Naive thymus-derived CD4-positive, alpha-beta T cell (primary cell): ENCODE results near the gene PTX4. TPM values are rescaled to one million over a fixed set of nuclear protein-coding genes. Genes with fewer than 3 reads are reported as not detected.
"Not testable (repeated sequence)": the region's sequence is repeated elsewhere in the genome, so short reads cannot be mapped to it uniquely, and the experiment has no call there.

Experiments used
- ATAC-seq: fragments of 150-1000 bp; cut with Tn5 transposase; 2 replicates; pipeline ENCODE4 v1.10.0; 2021; ENCODE audit warnings: mild to moderate bottlenecking, moderate library complexity
- CTCF ChIA-PET: fragments of 350-600 bp; sonication (Branson Sonifier 250); formaldehyde crosslinking; loops from one replicate; lab custom pipeline; 2021; ENCODE audit warnings: antibody characterized with exemption; lab: Charles Lee
- POLR2A ChIA-PET: fragments of 350-600 bp; sonication (Branson Sonifier 250); formaldehyde crosslinking; loops from one replicate; lab custom pipeline; 2021; ENCODE audit warnings: antibody characterized with exemption, inconsistent platforms; lab: Charles Lee
- DNase-seq, 9 donors: peaks; one replicate each; pipeline versions ENCODE4 v3.0.0 to v3.0.0-alpha.2; 2020 to 2022; ENCODE audit warnings: mixed read lengths in 1 of 9
- H3K27ac ChIP-seq: one replicate; pipeline ENCODE4 v1.7.0; 2013; ENCODE audit warnings: mild to moderate bottlenecking, low read depth, low read length, moderate library complexity
- H3K27me3 ChIP-seq, 2 donors: one replicate each; pipeline ENCODE4 v1.7.0; 2013; ENCODE audit warnings: low read length in 2 of 2, mild to moderate bottlenecking in 2 of 2, moderate library complexity in 2 of 2; ENCODE audit not compliant: control insufficient read depth in 2 of 2, insufficient read depth in 2 of 2
- H3K36me3 ChIP-seq, 3 experiments: 1 replicate in 2 of 3; 2 replicates in 1 of 3; pipeline ENCODE4 v1.7.0; 2013; ENCODE audit warnings: low read length in 3 of 3, mild to moderate bottlenecking in 3 of 3, moderate library complexity in 1 of 3; ENCODE audit not compliant: insufficient read depth in 3 of 3, control insufficient read depth in 2 of 3
- H3K4me1 ChIP-seq, 2 donors: one replicate each; pipeline ENCODE4 v1.7.0; 2013; ENCODE audit warnings: low read length in 2 of 2, mild to moderate bottlenecking in 2 of 2, moderate library complexity in 1 of 2; ENCODE audit not compliant: control insufficient read depth in 2 of 2, insufficient read depth in 2 of 2
- H3K4me3 ChIP-seq: 2 replicates; pipeline ENCODE4 v1.7.0; 2013; ENCODE audit warnings: mild to moderate bottlenecking, low read length
- H3K9me3 ChIP-seq, 3 experiments: 1 replicate in 2 of 3; 2 replicates in 1 of 3; pipeline ENCODE4 v1.7.0; 2013; ENCODE audit warnings: low read length in 3 of 3; ENCODE audit not compliant: control insufficient read depth in 2 of 3
- H3K27ac Mint-ChIP-seq, 9 donors: one replicate each; pipeline ENCODE4 v1.8.0; 2020 to 2022; ENCODE audit warnings: mixed read lengths in 9 of 9, mild to moderate bottlenecking in 8 of 9, moderate library complexity in 5 of 9, inconsistent platforms in 2 of 9
- H3K27me3 Mint-ChIP-seq, 5 donors: one replicate each; pipeline ENCODE4 v1.8.0; 2021 to 2022; ENCODE audit warnings: mixed read lengths in 5 of 5, mild to moderate bottlenecking in 1 of 5
- H3K36me3 Mint-ChIP-seq, 5 donors: one replicate each; pipeline ENCODE4 v1.8.0; 2020 to 2022; ENCODE audit warnings: mixed read lengths in 5 of 5, mild to moderate bottlenecking in 3 of 5, inconsistent platforms in 1 of 5
- H3K4me1 Mint-ChIP-seq, 7 donors: one replicate each; pipeline ENCODE4 v1.8.0; 2020 to 2022; ENCODE audit warnings: mixed read lengths in 7 of 7, mild to moderate bottlenecking in 3 of 7, inconsistent platforms in 1 of 7
- H3K4me3 Mint-ChIP-seq, 10 donors: one replicate each; pipeline ENCODE4 v1.8.0; 2020 to 2022; ENCODE audit warnings: mild to moderate bottlenecking in 10 of 10, mixed read lengths in 10 of 10, moderate library complexity in 6 of 10, inconsistent platforms in 2 of 10
- H3K9me3 Mint-ChIP-seq, 11 donors: one replicate each; pipeline ENCODE4 v1.8.0; 2020 to 2022; ENCODE audit warnings: mixed read lengths in 11 of 11, mild to moderate bottlenecking in 4 of 11, inconsistent platforms in 1 of 11, moderate library complexity in 1 of 11
- intact Hi-C, 2 donors: fragments of 100-400 bp; cut with micrococcal nuclease; formaldehyde crosslinking; loops; one replicate each; pipeline ENCODE4 v1.15.1; 2023
- polyA plus RNA-seq, 2 donors: library from polyadenylated mRNA; unstranded; fragments of 300-500 nt; fragmentation: Illumina TruSeq; gene quantifications; one replicate each; pipeline ENCODE4 v1.2.3, GENCODE V29; 2021
- total RNA-seq, 6 experiments: library from RNA in 5 of 6; stranded (reverse) in 5 of 6; gene quantifications; 1 replicate in 5 of 6; 2 replicates in 1 of 6; pipeline ENCODE4 v1.2.3 and lab custom pipeline; 2021 to 2026

PTX4 gene
- total and polyA plus RNA-seq, 7 experiments from 2014 or later, result 0.24 to 0.64 TPM; not detected in 5

- H3K4me1 Mint-ChIP-seq, result peaks cover 20 to 60% (median 46%) of the 10 kb centered on the region in 7 donors
- POLR2A ChIA-PET, result no interaction called here
- ATAC-seq, result no peak
- Histone ChIP-seq H3K4me3 (no peak overlapping the region), H3K36me3 (no peaks in the 10 kb centered on the region), H3K4me1 (peaks cover 13 to 20% of the 10 kb centered on the region in 2 donors), H3K27me3 (no peaks in the 10 kb centered on the region), H3K27ac (no peak overlapping the region), H3K9me3 (no peaks in the 10 kb centered on the region)
- DNase-seq, result no peak
- intact Hi-C loops, result loop anchor here in 1 of 2 donors (10.0 kb wide), 1 partner anchor 62 kb away; the partner anchor contains the start of gene TMEM204
- no peaks in the 10 kb centered on the region for H3K27me3 Mint-ChIP-seq
- H3K9me3 Mint-ChIP-seq, result no peaks in the 10 kb centered on the region
- H3K4me3 Mint-ChIP-seq, result peak overlapping the region; percentile 58 to 81 (median 69)
- peak overlapping the region in 7 of 9 donors; percentile 6 to 87 (median 59) for H3K27ac Mint-ChIP-seq
- CTCF ChIA-PET, result interaction anchor here (0.6 kb wide), 1 partner anchor 101 kb away, joined by 4 read pairs; no protein-coding TSS in a partner anchor
- no peaks in the 10 kb centered on the region for H3K36me3 Mint-ChIP-seq
Observed at GRCh38 chr16:1472974-1473373, 15.8 kb downstream of the PTX4 start.

- ChIA-PET CTCF (no interaction called here), POLR2A (no interaction called here)
- peak overlapping the region in 1 of 9 donors; percentile 51 for H3K27ac Mint-ChIP-seq
- no peaks in the 10 kb centered on the region for H3K36me3 Mint-ChIP-seq
- ATAC-seq, result no peak
- no peaks in the 10 kb centered on the region for H3K27me3 Mint-ChIP-seq
- Histone ChIP-seq H3K27ac (no peak overlapping the region), H3K9me3 (no peaks in the 10 kb centered on the region), H3K36me3 (no peaks in the 10 kb centered on the region), H3K27me3 (no peaks in the 10 kb centered on the region), H3K4me3 (no peak overlapping the region), H3K4me1 (peaks cover 13 to 20% of the 10 kb centered on the region in 2 donors)
- no peak for DNase-seq
- intact Hi-C loops, result loop anchor here in 1 of 2 donors (10.0 kb wide), 1 partner anchor 63 kb away; the partner anchor contains the start of gene TMEM204
- no peaks in the 10 kb centered on the region for H3K9me3 Mint-ChIP-seq
- H3K4me1 Mint-ChIP-seq, result peaks cover 20 to 57% (median 48%) of the 10 kb centered on the region in 7 donors
- H3K4me3 Mint-ChIP-seq, result peak overlapping the region in 4 of 10 donors; percentile 34 to 79 (median 54)
Observed at GRCh38 chr16:1471569-1472194, 17.1 kb downstream of the PTX4 start.

- Mint-ChIP-seq H3K27ac (peak overlapping the region in 2 of 9 donors; percentile 25 to 51), H3K4me3 (peak overlapping the region in 3 of 10 donors; percentile 43 to 64 (median 51)), H3K27me3 (no peaks in the 10 kb centered on the region), H3K4me1 (peaks cover 17 to 53% (median 45%) of the 10 kb centered on the region in 7 donors), H3K9me3 (no peaks in the 10 kb centered on the region), H3K36me3 (no peaks in the 10 kb centered on the region)
- intact Hi-C loops, result loop anchor here in 1 of 2 donors (10.0 kb wide), 1 partner anchor 64 kb away; the partner anchor contains the start of gene TMEM204
- Histone ChIP-seq H3K4me3 (no peak overlapping the region), H3K36me3 (no peaks in the 10 kb centered on the region), H3K9me3 (no peaks in the 10 kb centered on the region), H3K4me1 (peaks cover 12 to 18% of the 10 kb centered on the region in 2 donors), H3K27me3 (no peaks in the 10 kb centered on the region), H3K27ac (no peak overlapping the region)
- ChIA-PET CTCF (no interaction called here), POLR2A (interaction anchor here (1.3 kb wide), 1 partner anchor 50 kb away, joined by 3 read pairs; no protein-coding TSS in a partner anchor)
- DNase-seq (no peak), ATAC-seq (peak; percentile 50)
Observed at GRCh38 chr16:1470481-1471251, 18.1 kb downstream of the PTX4 start.

- Histone ChIP-seq H3K4me3 (no peak overlapping the region), H3K27me3 (no peaks in the 10 kb centered on the region), H3K27ac (no peak overlapping the region), H3K9me3 (no peaks in the 10 kb centered on the region), H3K36me3 (peaks cover 0 to 6% (median 4%) of the 10 kb centered on the region in 3 experiments), H3K4me1 (peaks cover 8 to 14% of the 10 kb centered on the region in 2 donors)
- Mint-ChIP-seq H3K36me3 (no peaks in the 10 kb centered on the region), H3K4me3 (peak overlapping the region in 4 of 10 donors; percentile 35 to 64 (median 48)), H3K4me1 (peaks cover 14 to 49% (median 41%) of the 10 kb centered on the region in 7 donors), H3K9me3 (no peaks in the 10 kb centered on the region), H3K27me3 (no peaks in the 10 kb centered on the region), H3K27ac (peak overlapping the region in 1 of 9 donors; percentile 42)
- intact Hi-C loops, result loop anchor here in 1 of 2 donors (10.0 kb wide), 1 partner anchor 65 kb away; the partner anchor contains the start of gene TMEM204
- ChIA-PET CTCF (no interaction called here), POLR2A (interaction anchor here (1.3 kb wide), 1 partner anchor 49 kb away, joined by 3 read pairs; no protein-coding TSS in a partner anchor)
- peak; percentile 54 for ATAC-seq
- no peak for DNase-seq
Observed at GRCh38 chr16:1469693-1470201, 19.0 kb downstream of the PTX4 start.

GRCh38 chr16:1469141-1469540 is 19.6 kb downstream of the PTX4 start:
- H3K27ac Mint-ChIP-seq, H3K9me3 Mint-ChIP-seq, H3K9me3 ChIP-seq, H3K27me3 Mint-ChIP-seq, H3K36me3 Mint-ChIP-seq, DNase-seq, CTCF ChIA-PET, ATAC-seq, H3K27me3 ChIP-seq, intact Hi-C loops, H3K4me3 ChIP-seq, H3K27ac ChIP-seq: not testable (repeated sequence)
- H3K4me1 Mint-ChIP-seq, result peaks cover 13 to 47% (median 40%) of the 10 kb centered on the region in 7 donors
- Histone ChIP-seq H3K36me3 (peaks cover 0 to 12% (median 4%) of the 10 kb centered on the region in 3 experiments), H3K4me1 (peaks cover 5 to 12% of the 10 kb centered on the region in 2 donors)
- POLR2A ChIA-PET, result interaction anchor here (1.3 kb wide), 1 partner anchor 48 kb away, joined by 3 read pairs; no protein-coding TSS in a partner anchor
- H3K4me3 Mint-ChIP-seq, result peak overlapping the region in 1 of 10 donors; percentile 38

GRCh38 chr16:1468426-1468810 is 20.3 kb downstream of the PTX4 start:
- Histone ChIP-seq H3K4me3 (no peak overlapping the region), H3K4me1 (peaks cover 0 to 5% of the 10 kb centered on the region in 2 donors), H3K27ac (no peak overlapping the region), H3K27me3 (no peaks in the 10 kb centered on the region), H3K36me3 (peaks cover 0 to 14% (median 4%) of the 10 kb centered on the region in 3 experiments), H3K9me3 (no peaks in the 10 kb centered on the region)
- H3K36me3 Mint-ChIP-seq, result peaks cover 0 to 5% (median 0%) of the 10 kb centered on the region in 5 donors
- CTCF ChIA-PET, result no interaction called here
- H3K4me3 Mint-ChIP-seq, result no peak overlapping the region
- H3K27me3 Mint-ChIP-seq, result no peaks in the 10 kb centered on the region
- H3K4me1 Mint-ChIP-seq, result peaks cover 10 to 40% (median 37%) of the 10 kb centered on the region in 7 donors
- no peaks in the 10 kb centered on the region for H3K9me3 Mint-ChIP-seq
- intact Hi-C loops, result no loop called here
- POLR2A ChIA-PET, result no interaction called here
- H3K27ac Mint-ChIP-seq, result no peak overlapping the region
- DNase-seq (no peak), ATAC-seq (no peak)
